Prostate gland (tissue), 2 donors: ENCODE results near the gene CLRN3. TPM values are rescaled to one million over a fixed set of nuclear protein-coding genes. Genes with fewer than 3 reads are reported as not detected.

Experiments
- DNase-seq: peaks from one replicate; pipeline ENCODE4 v3.0.0-alpha.2; 2019; ENCODE audit warnings: low spot score
- H3K27ac ChIP-seq, 2 donors: fragments of 200-600 bp; sonication (generic); 2 replicates each; pipeline ENCODE4 v1.5.1; 2017 to 2019
- H3K27me3 ChIP-seq: fragments of 200-600 bp; sonication (generic); replicated peaks from 2 replicates; pipeline ENCODE4 v1.5.1; 2019; ENCODE audit not compliant: insufficient read depth
- H3K36me3 ChIP-seq, 2 donors: fragments of 200-600 bp; sonication (generic); 1 replicate in 1 of 2; 2 replicates in 1 of 2; pipeline versions ENCODE4 v1.5.1 to v1.8.1; 2017 to 2019
- H3K4me1 ChIP-seq: fragments of 200-600 bp; sonication (generic); replicated peaks from 2 replicates; pipeline ENCODE4 v1.5.1; 2019
- H3K4me3 ChIP-seq, 2 donors: fragments of 200-600 bp; sonication (generic); 2 replicates each; pipeline ENCODE4 v1.5.1; 2017 to 2019
- H3K9me3 ChIP-seq: fragments of 200-600 bp; sonication (generic); 2 replicates; pipeline ENCODE4 v1.5.1; 2017
- POLR2A ChIP-seq: fragments of 450-650 bp; IDR thresholded peaks from one replicate; pipeline ENCODE4 v1.6.1; 2016; ENCODE audit warnings: antibody characterized with exemption, mild to moderate bottlenecking
- POLR2AphosphoS5 ChIP-seq: sonication (generic); formaldehyde crosslinking; IDR thresholded peaks from one replicate; pipeline ENCODE4 v1.6.1; 2017; ENCODE audit warnings: antibody characterized with exemption
- WGBS: methylation state at CpG from one replicate; pipeline ENCODE4 v1.1.5; 2018; 5-methylcytosine and 5-hydroxymethylcytosine counted together
- intact Hi-C: fragments of 100-400 bp; cut with DNase I; formaldehyde crosslinking; loops from one replicate; pipeline ENCODE4 v1.14.2; 2022
- total RNA-seq, 2 donors: library from RNA; depleted of rRNA; stranded (reverse); fragments of >200 nt; gene quantifications; one replicate each; pipeline ENCODE4 v1.1.0, GENCODE V29; 2016
- TF ChIP-seq, protein P1 (sequence below), 4 experiments: fragments of 200-600 bp in 2 of 4; fragments of 450-650 bp in 2 of 4; sonication (generic) in 2 of 4; IDR thresholded peaks; 1 replicate in 3 of 4; 2 replicates in 1 of 4; pipeline ENCODE4 v1.5.1; 2016 to 2019; ENCODE audit warnings: antibody characterized with exemption in 4 of 4, mild to moderate bottlenecking in 2 of 4, moderate library complexity in 2 of 4

Gene CLRN3
- total RNA-seq, 2 donors from 2014 or later = not detected

DNA sequence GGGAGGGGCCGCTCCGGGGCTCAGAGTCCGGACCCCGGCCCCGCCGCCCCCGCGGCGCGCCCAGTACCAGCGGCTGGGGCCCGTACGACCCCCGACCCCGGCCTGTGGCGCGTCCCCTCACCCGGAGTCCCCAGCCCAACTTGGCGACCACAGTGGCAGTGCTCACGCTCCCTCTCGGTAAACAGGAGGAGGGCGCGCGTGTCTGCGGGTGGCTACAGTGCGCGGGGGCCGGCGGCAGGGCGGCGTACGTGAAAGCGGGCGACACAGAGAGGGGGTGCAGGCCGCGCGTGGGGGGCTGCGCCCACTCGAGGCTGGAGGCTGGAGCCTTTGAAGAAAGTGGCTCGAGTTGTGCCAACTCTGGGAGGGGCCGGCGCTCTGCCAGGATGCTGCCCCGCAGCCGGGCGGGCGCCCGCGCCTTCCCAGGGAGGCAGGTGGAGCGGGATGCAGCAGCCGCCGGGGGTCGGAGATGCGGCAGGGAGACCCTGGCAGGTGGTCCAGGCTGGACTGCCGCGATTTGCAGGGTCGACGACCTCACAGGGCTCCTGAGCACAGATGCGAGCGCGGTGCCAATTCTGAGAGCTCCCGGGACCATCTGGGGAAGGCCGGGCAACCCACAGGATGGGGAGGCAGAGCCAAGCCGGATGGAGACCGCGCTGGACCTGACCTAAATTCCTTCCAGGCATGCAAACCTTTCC is 14.8 kb upstream of the CLRN3 start:
- TF ChIP-seq POLR2AphosphoS5 = no peak
- TF ChIP-seq POLR2A = no peak
- TF ChIP-seq, protein P1, sequence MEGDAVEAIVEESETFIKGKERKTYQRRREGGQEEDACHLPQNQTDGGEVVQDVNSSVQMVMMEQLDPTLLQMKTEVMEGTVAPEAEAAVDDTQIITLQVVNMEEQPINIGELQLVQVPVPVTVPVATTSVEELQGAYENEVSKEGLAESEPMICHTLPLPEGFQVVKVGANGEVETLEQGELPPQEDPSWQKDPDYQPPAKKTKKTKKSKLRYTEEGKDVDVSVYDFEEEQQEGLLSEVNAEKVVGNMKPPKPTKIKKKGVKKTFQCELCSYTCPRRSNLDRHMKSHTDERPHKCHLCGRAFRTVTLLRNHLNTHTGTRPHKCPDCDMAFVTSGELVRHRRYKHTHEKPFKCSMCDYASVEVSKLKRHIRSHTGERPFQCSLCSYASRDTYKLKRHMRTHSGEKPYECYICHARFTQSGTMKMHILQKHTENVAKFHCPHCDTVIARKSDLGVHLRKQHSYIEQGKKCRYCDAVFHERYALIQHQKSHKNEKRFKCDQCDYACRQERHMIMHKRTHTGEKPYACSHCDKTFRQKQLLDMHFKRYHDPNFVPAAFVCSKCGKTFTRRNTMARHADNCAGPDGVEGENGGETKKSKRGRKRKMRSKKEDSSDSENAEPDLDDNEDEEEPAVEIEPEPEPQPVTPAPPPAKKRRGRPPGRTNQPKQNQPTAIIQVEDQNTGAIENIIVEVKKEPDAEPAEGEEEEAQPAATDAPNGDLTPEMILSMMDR (IDR thresholded peaks at IDR 0.05) = no peak
- Histone ChIP-seq H3K27ac (peak overlapping the region; percentile 39 to 41), H3K36me3 (no peaks in the 10 kb centered on the region), H3K4me1 (no peaks in the 10 kb centered on the region), H3K27me3 (no peaks in the 10 kb centered on the region), H3K9me3 (no peaks in the 10 kb centered on the region), H3K4me3 (peak overlapping the region; percentile 41 to 54)
- intact Hi-C loops = loop anchor here (2.0 kb wide), 2 partner anchors 105 to 161 kb away; no protein-coding TSS in a partner anchor
- WGBS = 4% methylated on average over 55 of the region's 65 CpGs
- DNase-seq = no peak

DNA sequence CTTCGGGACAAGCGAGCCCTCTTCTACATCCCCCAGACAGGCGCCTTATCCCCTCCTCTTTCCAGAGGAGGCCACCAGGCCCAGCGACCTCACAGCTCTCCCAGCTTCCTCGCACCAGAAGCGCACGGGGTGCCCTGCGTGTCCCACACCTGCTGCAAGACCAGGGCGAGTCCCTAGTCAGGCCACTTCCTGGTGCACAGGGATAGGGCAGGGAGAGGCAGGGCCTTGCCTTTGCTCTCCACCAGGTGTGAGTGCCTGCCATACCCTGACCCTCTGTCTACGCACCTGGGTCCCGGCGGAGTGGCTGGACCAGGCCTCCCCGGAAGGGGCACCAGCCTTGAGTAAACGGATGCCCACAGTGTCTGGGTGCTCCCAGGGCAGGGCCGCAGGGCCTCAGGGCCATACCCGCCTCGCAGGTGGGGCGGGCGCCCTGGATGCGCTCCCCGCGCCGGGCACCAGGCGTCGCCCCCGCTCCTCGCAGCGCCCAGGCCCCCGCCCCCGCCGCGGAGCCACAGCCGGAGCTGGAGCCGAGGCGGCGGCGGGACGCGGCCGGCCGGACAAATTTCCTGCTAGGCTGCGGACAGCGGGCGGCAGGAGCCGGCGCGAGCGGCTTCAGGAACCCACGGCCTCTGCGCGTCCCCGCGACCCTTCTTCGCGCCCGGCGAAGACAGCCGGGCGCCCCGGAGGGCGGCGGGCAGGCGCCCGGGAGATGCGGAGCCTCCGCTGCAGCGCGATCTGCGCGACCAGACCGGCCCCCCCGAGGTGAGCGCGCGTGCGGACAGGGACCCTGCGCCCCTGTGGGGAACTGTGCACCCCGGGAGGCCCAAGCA is 14.0 kb upstream of the CLRN3 start, which contains the start of gene PTPRE:
Gene PTPRE (plus strand): TSS at position 556 of the 830 bp plus-strand sequence. CDS start 133,779 bp downstream, outside the sequence.
- Histone ChIP-seq H3K27me3 (no peaks in the 10 kb centered on the region), H3K9me3 (no peaks in the 10 kb centered on the region), H3K4me1 (no peaks in the 10 kb centered on the region), H3K4me3 (peak within 1 kb of the TSS; percentile 41 to 54), H3K27ac (peak within 1 kb of the TSS; percentile 39 to 41), H3K36me3 (no peaks in the 10 kb centered on the region)
- peak; percentile 48 for DNase-seq
- WGBS = 13% methylated on average over 56 of the region's 78 CpGs
- intact Hi-C loops = loop anchor here (2.0 kb wide), 2 partner anchors 106 to 162 kb away; no protein-coding TSS in a partner anchor
- TF ChIP-seq POLR2AphosphoS5 (no peak), POLR2A (no peak)
- TF ChIP-seq, protein P1 (IDR thresholded peaks at IDR 0.05) = peak; percentile 59 to 94 (median 76)

DNA sequence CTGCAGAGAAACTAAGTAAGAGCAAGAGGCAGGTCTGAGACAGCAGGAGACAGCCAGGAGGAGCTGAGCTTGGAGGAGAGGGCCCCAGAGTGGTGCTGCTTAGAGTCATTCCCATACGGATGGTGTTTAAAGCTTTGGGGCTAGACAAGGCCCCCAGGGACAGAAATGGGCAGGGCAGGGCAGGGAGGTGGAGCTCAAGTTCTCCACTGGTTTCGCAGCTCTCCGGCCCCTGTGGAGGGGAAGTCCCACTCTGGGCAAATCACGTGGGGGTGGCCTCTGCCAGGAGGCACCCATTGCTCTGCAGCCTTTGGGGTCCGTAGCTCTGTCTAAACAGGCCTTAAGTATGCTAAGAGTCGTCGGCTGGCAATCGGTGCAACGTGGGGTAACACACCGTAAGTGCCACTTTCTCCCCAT is 13.1 kb upstream of the CLRN3 start:
- H3K27me3 ChIP-seq = no peaks in the 10 kb centered on the region
- no peak overlapping the region for H3K4me3 ChIP-seq
- TF ChIP-seq, protein P1 (IDR thresholded peaks at IDR 0.05) = no peak
- TF ChIP-seq POLR2A (no peak), POLR2AphosphoS5 (no peak)
- no peaks in the 10 kb centered on the region for H3K36me3 ChIP-seq
- intact Hi-C loops = loop anchor here (2.0 kb wide), 2 partner anchors 107 to 163 kb away; no protein-coding TSS in a partner anchor
- H3K4me1 ChIP-seq = no peaks in the 10 kb centered on the region
- 84% methylated on average over 10 of the region's 10 CpGs for WGBS
- no peak overlapping the region for H3K27ac ChIP-seq
- no peaks in the 10 kb centered on the region for H3K9me3 ChIP-seq
- no peak for DNase-seq

DNA sequence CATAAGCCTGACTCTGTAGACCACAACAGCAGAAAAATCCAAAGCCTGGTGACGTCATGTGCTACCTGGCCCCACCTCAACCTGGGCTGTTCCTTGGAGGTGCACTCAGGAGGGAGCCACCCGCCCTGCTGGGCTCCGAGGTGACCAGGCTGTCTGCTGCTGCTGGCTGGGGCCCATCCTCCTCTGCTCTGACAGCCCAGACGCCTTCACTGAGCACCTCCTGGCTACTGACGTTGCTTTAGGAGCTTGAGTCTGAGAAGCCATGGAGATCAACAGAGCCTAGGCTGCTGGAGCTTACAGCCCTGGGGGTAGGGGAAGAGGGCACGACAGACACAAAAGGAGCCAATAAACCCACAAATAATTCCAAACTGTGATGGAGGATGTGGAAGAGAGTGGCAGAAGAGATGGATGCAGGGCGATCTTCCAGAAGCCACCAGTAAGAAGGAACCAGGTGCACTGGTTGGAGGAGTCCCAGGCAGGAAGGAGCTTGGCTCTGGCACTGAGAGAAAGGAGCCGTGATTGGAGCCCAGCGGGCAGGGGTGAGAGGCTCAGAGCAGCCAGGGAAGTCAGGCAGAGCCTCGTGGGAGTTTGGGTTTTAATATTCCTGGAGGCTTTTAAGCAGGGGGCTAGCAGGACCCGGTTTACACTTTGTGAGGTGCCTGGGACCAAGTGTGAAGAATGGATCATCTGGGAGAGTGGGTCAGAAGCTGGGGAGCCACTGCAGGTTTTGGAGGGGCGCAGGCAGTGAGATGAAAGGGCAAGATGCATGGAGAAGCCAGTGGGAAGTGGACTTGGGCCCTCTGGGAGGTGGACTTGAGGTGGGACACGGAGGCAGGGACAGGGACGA is 12.5 kb upstream of the CLRN3 start:
- no peak for DNase-seq
- H3K4me3 ChIP-seq = no peak overlapping the region
- WGBS = 78% methylated on average over 14 of the region's 14 CpGs
- H3K4me1 ChIP-seq = no peaks in the 10 kb centered on the region
- H3K9me3 ChIP-seq = no peaks in the 10 kb centered on the region
- intact Hi-C loops = no loop called here
- H3K27ac ChIP-seq = no peak overlapping the region
- TF ChIP-seq, protein P1 (IDR thresholded peaks at IDR 0.05) = no peak
- TF ChIP-seq POLR2A = no peak
- H3K36me3 ChIP-seq = no peaks in the 10 kb centered on the region
- H3K27me3 ChIP-seq = no peaks in the 10 kb centered on the region
